AG09309 (cell line): ENCODE measurements around the gene NDUFB3.
A peak's percentile ranks its signal among the peaks of the same experiment; 100 is the strongest.

ENCODE experiments used
- DNase-seq: peaks from one replicate; pipeline ENCODE4 v3.0.0-alpha.2; 2010; ENCODE audit warnings: low read depth
- H3K4me3 ChIP-seq: 2 replicates; pipeline ENCODE4 v1.5.1; 2011; ENCODE audit warnings: mild to moderate bottlenecking, low read depth, low read length, moderate library complexity; ENCODE audit not compliant: control insufficient read depth
- TF ChIP-seq, protein P1 (sequence below): IDR thresholded peaks from 2 replicates; pipeline ENCODE4 v1.5.1; 2011; ENCODE audit warnings: mild to moderate bottlenecking, low read depth, low read length, inconsistent platforms; ENCODE audit not compliant: insufficient read depth, control insufficient read depth; ENCODE audit errors: missing control alignments

NDUFB3 gene

DNA sequence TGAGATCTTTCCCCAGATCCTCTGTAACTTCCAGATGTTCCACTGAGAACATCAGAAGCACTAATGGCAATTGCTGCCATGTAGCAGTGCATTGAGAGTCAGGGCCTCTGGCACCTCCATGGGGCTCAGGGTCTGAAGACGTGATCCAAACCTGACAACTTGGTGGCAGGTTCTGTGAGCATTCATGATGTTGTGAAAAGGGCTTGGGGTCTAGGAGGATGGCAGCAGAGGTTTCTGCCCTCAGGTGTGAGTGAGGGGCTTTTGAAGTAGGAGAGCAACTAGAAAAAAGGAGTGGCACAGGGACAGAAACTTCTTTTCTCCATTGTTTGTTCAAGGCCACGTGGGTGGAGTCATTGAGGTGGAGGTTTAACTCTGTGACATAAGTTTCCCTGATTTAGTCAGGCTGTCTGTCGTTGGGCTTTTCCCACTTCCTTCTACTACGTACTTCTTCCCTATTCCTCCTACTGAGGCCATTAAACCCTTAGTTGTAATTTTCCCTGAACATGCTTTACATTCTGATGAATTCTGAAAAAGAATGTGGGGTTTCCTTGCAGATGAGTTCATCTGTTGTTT is 57.2 kb downstream of the NDUFB3 start:
- DNase-seq: no peak
- TF ChIP-seq, protein P1, sequence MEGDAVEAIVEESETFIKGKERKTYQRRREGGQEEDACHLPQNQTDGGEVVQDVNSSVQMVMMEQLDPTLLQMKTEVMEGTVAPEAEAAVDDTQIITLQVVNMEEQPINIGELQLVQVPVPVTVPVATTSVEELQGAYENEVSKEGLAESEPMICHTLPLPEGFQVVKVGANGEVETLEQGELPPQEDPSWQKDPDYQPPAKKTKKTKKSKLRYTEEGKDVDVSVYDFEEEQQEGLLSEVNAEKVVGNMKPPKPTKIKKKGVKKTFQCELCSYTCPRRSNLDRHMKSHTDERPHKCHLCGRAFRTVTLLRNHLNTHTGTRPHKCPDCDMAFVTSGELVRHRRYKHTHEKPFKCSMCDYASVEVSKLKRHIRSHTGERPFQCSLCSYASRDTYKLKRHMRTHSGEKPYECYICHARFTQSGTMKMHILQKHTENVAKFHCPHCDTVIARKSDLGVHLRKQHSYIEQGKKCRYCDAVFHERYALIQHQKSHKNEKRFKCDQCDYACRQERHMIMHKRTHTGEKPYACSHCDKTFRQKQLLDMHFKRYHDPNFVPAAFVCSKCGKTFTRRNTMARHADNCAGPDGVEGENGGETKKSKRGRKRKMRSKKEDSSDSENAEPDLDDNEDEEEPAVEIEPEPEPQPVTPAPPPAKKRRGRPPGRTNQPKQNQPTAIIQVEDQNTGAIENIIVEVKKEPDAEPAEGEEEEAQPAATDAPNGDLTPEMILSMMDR: no peak
- no peak overlapping the region for H3K4me3 ChIP-seq

DNA sequence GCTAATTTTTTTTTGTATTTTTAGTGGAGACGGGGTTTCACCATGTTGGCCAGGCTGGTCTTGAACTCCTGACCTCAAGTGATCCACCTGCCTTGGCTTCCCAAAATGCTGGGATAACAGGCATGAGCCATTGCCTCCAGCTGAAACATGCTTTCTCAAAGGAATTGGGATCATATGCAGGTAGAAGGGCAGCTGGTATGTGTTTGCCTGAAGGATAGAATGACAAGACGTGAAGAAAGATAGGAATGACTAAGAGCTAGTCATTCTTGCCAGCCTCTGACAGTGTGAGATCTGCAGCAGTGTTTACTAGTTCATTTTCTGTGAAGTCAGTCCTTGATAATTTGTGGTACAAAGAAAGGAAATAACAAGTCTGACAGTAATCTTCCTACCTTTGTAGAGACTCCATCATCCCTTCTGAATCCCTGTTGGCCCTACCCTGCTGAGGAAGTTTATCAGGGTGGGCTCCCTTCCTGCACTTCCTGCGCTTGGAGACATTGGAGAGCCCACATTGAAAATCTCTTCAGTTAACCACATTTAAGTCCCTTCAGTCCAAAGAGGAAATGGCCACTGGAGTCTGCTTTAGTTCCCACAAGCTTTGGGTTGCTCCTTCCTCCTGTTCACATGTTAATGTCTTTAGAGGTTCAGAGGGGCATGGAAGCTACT is 58.9 kb downstream of the NDUFB3 start:
- TF ChIP-seq, protein P1: no peak
- peak; percentile 46 for DNase-seq
- no peak overlapping the region for H3K4me3 ChIP-seq

DNA sequence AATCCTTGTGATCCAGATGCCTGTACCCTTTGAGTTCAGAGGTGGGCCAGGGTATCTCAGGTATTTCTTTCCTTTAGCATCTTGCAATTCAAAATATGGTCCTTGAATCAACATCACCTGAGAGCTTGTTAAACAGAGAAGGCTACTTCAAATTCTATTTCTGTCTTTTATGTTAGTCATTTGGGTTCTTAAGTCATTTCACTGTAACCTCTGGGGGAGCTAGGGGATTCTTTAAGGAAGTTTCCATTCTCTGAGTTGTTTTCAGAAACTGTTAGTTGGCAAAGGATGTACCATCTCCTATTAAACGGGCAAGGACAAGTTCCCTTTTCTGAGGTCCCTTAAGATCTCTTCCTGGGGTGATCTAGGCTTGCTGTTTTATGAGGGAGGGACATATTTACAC is 60.7 kb downstream of the NDUFB3 start:
- H3K4me3 ChIP-seq: no peak overlapping the region
- DNase-seq: no peak
- TF ChIP-seq, protein P1: no peak
